ENCODE data around the gene RUNX2.

RUNX2 gene

DNA sequence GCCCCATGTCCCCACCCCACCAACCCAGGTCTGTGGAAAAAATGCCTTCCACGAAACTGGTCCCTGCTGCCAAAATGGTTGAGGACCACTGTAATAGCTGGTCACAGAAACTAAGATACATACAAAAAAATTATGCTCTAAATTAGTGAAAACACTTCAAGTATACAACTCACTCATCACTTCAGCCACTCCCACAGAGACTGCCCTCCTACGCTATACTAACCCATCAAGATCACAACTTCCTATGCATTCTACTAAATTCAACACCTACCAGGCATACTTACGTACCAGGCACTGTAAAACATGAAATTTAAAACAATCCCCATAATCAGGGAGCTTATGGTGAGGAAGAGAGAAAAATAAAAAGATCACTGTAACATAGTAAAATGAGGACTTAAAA, 22.9 kb downstream of the RUNX2 start:
- DNase-seq (ENCODE audit: low read depth in 2 of 2): no peak

DNA sequence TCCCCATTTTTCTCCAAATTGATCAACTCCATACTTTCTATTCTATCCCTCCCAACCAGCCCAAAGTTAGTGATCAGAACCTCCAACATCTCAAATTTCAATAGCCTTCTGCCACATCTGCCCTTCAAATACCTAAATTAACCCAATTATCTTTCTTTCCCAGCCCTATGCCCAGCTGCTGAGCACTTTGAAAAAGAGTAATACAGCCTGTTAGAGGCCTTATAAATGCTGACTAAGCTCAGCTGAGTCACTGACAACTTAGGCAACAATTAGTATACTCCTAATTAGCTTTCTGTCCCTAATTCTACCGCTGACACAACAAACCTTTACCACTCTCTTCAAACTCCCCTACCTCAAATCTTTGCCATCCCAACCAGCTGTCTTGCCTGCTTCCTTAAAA, 23.5 kb downstream of the RUNX2 start:
- DNase-seq (ENCODE audit: low read depth in 2 of 2): no peak

DNA sequence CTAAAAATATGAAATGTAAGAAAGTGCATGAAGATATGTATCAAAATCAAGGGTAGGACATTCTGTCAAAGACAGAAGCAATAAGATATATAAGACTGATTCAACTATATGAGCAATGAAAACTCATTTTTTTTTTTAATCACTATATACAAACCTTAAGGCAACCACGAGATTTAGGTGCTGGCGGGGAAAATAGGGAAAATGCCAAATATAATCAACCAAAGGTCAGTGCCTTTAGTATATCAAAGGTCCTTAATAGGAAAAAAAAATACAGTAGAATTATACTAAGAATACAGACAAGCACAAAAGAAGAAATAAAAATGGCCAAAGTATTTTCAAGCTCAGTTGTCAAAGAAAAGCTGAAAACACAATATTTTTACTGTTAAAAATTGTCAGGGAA, 25.5 kb downstream of the RUNX2 start:
- no peak for DNase-seq (ENCODE audit: low read depth in 2 of 2)

DNA sequence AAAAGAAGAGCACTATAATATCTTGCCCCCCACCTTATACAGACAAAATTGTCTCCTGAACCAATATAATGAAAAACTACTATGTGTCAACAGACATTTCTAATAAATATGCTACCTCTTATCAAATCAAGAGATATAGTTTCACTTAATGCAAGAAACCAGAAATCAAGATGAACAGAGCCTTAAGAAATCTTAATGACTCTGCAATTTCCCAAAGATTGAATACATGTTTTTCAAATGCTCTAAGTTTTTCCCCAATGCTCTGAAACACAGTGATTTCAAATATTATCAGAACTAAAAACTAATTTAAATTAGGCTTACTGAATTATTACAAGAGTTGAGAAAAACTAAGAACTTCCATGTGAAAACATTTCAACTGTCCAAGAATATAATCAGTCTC, 36.3 kb downstream of the RUNX2 start:
- no peak for DNase-seq (ENCODE audit: low read depth in 2 of 2)

DNA sequence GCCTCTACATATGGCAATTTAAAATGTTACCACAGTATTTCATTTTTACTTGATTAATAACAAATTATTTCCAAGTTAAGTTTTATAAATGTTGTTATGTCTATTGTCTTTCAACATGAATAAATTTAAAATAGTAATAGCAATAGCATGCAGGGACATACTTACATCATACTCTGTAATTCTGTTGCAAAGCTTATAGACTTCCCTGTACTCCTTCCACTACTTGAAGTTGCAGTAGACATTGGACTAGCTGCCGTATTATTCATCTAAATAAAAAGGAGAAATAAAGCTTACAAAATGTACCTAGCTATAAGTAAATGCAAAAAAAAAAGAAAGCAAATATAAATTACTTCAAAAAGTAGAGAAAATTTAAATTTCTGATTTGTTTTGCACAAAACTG, 36.9 kb downstream of the RUNX2 start:
- no peak for DNase-seq (ENCODE audit: low read depth in 2 of 2)

DNA sequence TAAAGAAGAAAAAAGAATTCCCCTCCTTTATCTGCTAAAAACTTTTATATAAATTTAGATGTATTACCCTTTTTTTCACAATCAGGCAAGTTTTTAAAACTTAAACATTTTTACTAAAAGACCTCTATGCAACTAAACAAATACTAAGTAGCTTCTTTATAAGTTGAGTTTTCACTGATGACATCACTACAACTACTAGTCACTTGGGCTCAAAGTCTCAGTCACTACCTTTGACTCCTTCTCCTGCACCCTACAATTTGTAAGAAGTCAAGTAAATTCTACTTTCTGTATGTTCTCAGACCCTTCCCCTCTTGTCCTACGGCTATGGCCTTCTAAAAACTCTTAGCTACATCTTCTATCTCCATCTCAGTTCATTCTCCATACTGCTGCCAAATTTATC, 38.4 kb downstream of the RUNX2 start:
- DNase-seq (ENCODE audit: low read depth in 2 of 2): no peak

DNA sequence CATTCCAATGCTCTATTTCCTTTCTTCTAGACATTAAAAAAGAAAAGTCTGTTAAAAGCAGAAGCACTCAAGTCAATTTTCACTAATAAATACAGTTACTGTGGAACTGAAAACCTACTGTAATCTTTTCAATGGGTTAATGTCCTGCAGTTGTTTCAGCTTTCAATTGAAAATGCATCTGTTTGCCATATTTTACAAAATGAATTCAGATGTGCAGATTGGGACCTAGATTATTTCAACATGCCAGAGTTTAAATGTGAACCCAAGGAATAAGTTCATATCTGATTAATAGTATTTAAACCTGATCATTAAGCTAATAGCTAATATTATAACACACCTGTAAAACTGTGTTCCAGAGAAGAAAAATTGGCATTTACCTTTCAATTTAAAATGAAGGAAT, 39.9 kb downstream of the RUNX2 start:
- DNase-seq (ENCODE audit: low read depth in 2 of 2): no peak

DNA sequence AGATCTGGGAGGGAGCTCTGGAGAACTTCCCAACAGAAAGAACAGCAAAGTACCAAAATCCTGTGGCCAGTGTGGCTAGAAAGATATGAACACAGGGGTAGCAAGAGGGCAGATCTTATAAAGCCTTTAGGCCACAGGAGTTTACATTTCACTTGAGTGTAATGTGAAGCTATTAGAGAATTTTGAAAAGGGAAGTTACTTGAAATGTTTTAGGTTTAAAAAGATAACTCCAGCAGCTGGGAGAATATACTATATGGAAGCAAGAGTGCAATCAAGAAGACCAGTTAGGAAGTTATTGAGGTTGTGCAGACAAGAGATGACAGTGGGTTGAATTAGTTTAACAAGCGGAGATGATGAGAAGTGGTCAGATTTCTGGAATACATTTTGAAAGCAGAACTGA, 41.7 kb downstream of the RUNX2 start:
- DNase-seq (ENCODE audit: low read depth in 2 of 2): no peak

DNA sequence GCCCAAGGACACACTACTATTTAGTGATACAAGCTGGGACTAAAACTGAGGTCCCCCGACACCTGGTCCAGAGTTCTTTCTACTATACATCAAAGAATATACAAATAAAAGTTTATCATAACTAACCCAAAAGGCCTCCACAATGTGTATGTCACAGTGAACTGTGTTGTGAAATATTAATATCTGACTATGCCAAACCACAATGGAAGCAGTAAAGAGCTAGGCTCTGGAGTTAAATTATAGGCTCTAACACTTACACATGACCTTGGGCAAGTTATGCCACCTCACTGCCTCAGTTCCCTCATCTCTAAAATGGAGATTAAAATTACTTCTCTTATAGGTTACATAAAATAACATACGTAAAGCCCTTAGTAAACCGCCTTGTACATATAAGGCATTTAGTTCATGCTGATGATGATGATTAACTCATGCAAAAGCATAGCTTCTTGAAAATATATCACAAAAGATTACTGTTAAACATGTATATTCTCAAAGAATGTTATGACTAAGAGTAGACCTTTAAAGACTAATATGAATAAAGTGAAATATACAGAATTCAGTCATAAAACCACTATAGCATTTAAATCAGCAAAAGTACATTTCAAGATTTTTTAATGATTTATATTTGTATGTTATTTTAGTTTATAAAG, 43.9 kb downstream of the RUNX2 start:
- no peak for DNase-seq (ENCODE audit: low read depth in 2 of 2)

DNA sequence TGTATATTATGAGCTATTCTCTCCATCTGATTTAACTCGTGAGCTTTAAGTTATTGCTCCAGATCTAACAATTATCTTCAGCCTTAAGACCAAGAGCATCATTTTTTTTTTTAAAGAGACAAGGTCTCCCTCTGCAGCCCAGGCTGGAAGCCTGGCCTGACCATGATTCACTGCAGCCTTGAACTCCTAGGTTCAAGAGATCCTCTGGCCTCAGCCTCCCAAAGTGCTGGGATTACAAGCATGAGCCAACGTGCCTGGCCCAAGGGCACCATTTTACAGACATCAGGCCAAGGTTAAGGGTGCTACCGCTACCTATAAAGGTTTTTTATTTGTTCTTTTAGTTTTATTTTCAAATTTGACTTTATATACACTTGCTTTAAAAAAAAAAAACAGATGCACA, 47.3 kb downstream of the RUNX2 start:
- DNase-seq (ENCODE audit: low read depth in 2 of 2): no peak

DNA sequence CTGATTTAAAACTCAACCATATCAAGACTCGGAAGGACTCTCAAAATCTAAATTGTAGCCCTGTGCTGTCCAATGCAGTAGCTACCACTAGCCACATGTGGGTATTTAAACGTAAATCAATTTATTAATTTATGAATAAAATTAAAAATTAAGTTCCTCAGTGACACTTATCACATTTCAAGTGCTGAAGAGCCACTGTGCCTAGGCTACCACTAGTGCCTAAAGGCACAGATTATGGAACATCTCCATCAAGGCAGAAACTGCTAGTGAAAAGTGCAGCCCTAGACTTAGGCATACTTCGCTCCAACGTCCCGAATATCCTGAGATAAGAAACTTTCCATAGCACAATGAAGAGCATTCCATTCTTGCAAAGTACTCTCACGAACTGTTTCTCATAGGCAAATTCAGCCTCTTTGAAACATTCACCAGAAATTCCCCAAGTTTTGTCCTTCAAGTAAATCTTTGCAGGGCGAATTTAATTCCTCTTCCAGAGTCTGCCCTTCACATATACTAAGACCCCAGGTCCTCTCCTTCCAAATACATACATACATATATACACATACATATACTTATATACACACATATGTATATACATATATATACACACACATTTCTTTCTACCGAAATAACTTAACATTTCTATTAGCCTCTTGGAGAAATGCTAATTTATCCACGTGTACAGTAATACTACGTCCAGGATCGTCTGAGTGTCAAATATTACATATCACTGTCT, 48.3 kb downstream of the RUNX2 start:
- DNase-seq (ENCODE audit: low read depth in 2 of 2): no peak

DNA sequence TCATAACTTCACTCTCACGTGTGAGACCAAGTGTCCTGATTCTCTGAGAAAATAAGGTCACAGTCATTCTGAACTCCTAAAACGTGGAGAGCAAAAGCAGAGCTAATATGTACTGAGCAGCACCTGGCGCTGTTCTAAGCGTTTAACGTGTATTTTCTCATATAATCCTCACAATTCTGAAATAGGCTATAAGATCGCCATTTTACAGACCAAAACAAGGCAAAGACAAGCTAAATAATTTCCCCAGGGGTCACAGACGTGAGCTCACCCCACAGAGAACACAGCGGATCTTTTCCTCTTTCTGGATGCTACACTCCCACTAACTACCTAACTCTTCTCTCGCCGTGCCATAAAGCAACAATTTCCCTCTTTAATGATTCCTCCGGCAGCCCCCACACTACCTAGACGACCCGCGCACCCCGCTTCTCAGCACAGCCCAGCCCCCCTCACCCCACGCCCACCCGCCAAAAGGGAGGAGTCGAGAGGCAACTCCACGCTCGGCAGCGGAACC, 49.0 kb downstream of the RUNX2 start:
- DNase-seq (ENCODE audit: low read depth in 2 of 2): no peak

DNA sequence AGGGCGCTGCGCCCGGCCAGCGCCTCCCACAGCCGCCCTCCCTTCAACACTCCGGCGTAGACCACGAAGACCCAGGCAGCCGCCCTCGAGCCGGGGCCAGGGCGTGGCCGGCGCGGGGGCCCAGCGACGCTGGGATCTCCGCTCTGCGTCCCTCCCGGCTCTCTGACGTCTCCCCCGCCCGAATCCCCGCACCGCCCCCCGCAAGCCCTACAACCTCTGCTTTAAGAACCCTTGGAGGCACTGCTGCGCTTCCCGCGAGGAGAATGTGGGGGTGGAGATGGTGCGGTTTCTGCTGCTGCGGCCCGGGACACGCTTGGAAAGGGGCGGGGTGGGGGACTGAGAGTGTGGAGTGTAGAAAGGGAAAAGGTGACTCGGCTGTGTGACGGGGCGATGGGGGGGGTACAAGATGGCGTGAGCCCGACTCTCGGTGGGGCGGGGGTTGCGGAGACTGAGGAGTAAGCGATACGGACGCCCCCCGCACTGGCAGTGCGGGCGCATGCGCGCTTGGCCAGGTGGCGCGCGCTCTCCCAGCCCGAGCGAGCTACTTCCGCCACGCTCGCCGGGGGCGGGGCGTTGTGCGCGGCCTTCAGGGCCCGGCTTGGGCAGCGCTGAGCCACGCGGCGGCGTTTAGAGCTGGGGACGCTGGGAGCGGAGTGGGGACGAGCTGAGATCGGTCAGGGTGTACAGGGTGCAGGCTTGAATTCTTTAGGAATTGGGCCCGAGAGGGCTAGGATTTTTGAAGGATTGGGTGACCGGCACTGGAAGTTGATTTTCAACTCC, 49.6 kb downstream of the RUNX2 start, which contains the start of gene SUPT3H:
Gene SUPT3H, minus strand, starts transcription at position 381 of the 780 bp plus-strand sequence.
- peak; percentile 87 to 89 for DNase-seq (ENCODE audit: low read depth in 2 of 2)

DNA sequence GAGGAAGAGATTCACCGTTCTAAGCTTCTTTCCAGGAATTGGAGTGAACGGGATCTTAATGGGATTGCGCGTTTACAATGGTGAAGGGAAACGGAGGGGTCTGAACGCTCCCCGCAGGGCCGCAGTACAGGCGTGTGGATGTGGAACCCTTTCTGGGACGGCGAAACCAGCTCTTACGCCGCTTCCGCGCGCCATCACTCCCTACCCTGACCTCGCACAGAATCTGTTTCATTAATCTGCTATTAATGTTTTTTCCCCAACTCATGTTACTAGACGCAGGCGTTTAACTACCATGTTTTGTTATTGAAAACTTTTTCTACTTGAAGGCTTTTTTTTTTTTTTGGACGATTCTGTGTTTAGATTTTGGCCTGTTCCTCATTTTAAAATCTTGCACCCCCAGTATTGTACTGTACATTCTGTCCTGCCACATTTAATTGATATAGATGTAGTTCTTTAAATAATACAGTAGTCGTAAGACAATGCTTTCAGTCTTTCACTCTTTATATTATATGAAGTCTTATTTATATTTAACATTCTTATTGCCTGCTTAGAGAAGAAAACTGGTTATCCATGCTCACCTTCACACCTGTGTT, 50.3 kb downstream of the RUNX2 start:
- peak; percentile 24 to 27 for DNase-seq (ENCODE audit: low read depth in 2 of 2)

DNA sequence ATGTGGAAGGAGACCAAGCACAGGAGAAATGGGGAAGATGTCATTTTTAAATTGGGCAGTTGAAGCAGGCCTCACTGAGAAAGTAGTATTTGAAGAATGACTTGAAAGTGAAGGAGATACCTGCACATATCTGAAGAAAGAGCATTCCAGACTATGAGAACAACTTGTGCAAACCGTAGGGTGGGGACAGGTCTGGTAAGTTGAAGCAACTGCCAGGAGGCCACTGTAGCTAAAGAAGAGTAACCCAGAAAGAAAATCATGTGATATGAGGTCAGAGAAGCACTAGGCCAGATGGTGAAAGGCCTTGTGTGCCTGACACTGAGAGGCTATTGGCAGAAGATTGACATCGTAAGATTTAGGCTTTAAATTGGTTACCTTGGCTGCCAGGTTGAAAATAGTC, 54.3 kb downstream of the RUNX2 start:
- DNase-seq (ENCODE audit: low read depth in 2 of 2): no peak

DNA sequence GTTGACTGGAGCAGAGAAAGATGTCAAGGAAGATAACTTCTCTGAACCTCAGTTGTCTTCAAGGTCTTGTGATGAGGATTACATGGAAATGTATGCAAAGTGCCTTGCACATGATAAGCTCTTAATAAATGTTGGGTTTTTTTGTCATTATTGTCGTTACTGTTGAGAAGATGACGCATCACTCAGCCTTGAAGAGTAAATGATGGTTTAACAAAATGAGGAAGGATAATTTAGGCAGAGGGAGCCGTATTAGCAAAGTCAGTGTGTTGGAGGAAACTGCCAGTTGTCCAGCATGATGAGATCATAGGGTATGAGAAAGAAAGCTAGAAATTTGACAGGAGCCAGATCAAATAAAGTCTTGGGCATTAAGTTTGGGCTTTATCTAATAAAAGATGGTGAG, 58.4 kb downstream of the RUNX2 start:
- no peak for DNase-seq (ENCODE audit: low read depth in 2 of 2)

DNA sequence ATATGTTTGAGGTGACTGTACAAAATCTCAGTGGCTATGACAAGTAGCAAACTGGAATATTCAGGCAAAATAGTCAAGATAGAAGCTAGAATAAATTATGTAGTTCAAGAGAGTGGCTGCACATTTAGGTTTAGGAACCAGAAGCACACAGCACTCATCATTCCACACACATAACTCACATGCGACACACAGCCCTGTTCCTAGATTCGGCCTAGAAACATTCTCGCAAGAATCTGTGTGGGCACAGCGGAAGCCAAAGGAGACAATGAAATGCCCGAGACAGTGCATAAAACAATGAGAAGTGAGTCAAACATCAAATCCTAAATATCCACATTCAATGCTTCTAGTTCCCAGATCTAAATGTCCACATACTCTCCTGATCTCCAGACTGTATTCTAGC, 59.1 kb downstream of the RUNX2 start:
- DNase-seq (ENCODE audit: low read depth in 2 of 2): peak; percentile 23 to 28

DNA sequence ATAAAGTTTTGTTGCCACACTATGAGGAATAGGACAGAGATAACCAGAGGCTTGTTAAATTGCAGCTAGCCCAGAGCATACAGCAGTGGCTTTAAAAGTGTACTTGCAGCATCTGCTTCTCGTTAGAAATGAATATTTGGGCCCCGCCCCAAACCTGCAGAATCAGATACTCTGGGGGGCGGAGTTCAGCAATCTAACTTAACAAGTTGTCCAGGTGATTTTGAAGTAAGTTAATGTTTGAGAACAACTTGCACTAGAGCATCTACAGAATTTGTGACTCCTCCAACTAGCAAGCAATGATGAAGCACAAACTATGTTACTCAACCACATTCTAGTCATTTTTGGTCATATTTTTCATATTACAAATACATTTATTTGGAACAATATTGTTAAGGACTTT, 60.2 kb downstream of the RUNX2 start:
- no peak for DNase-seq (ENCODE audit: low read depth in 2 of 2)

DNA sequence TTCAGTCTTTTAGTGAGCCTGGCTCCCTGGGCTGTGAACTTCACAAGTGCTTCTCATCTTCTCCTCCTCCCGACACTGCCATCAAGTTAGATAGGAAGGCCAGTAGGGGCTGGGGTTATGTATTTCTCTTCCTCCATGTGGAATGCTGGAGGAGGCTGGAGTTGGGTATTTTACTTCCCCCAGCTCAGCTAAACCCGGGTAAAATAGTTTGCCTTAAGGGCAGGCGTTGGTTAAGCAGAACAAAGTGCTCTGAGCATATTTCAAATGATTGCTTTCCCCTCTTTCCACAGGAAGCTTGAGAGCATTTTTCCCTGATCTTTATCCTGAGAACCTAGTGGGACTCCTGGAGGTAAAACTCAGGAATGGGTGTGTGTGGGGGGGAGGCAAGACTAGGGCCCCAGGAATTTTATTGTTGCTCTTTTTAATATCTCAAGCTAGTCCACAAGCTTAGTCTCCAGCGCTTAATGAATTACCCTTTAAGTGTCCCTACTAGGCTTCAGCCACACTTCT, 66.5 kb downstream of the RUNX2 start:
- no peak for DNase-seq (ENCODE audit: low read depth in 2 of 2)

DNA sequence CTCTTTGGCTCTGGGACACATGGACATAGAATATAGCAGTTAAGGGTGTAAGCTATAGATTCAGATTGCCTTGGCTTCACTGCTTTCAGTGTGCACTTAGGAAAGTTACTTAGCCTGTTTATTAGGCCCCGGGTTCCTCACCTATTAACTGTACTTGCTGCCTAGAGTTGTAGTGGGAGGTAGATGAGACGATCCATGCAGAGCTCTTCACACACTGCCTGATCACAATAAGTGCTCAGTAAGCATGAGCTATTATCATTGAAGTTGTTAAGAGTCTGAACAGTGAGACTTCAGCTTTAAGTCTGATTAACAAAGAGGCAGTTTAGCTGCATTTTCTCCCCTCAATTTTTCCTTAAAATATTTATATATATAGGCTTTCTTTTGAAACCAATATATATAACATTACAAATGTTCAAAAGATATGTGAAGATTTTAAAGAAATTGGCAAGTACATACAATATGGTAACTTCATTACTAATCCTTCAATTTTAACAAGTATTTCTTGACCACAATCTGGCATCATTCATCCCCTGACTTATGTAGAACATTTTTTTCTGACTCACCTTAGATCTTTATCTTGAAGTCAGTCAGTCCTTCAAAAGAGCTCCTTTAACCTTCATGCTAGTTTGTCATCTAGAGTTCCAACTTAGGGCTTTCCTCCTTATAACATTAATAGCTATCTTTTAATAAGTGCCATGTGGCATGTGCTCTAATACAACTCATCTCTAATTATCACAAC, 70.1 kb downstream of the RUNX2 start:
- DNase-seq (ENCODE audit: low read depth in 2 of 2): no peak

DNA sequence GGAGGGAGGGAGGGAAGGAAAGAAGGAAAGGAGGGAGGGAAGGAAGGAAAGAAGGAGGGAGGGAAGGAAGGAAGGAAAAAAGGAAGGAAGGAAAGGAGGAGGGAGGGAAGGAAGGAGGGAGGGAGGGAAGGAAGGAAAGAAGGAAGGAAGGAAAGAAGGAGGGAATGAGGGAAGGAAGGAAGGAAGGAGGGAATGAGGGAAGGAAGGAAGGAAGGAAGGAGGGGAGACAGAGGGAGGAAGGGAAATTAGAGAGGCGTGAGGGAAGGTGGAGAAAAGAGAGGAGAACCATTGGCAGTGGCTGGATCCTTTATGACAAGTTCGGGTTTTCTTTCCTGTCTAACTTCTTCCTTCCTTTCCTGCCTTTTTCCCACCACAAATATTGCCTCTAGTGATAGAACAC, 71.9 kb downstream of the RUNX2 start:
- DNase-seq (ENCODE audit: low read depth in 2 of 2): no peak
